Peyer's patch (tissue), 4 donors: ENCODE results near the gene SCYL1.

ENCODE experiments used
- CTCF ChIP-seq, 6 experiments: fragments of 450-650 bp in 4 of 6; fragments of 200-600 bp in 2 of 6; sonication (generic) in 1 of 6; IDR thresholded peaks; one replicate each; pipeline ENCODE4 v1.5.1; 2017 to 2019; ENCODE audit warnings: antibody characterized with exemption in 6 of 6, mild to moderate bottlenecking in 3 of 6, moderate library complexity in 1 of 6
- POLR2A ChIP-seq, 2 donors: fragments of 450-650 bp; IDR thresholded peaks; one replicate each; pipeline ENCODE4 v1.5.1; 2017; ENCODE audit warnings: antibody characterized with exemption in 2 of 2, mild to moderate bottlenecking in 2 of 2, moderate library complexity in 2 of 2

GRCh38 chr11:65502274-65502554 lies 22.7 kb upstream of the SCYL1 start:
- no peak for TF ChIP-seq CTCF (IDR thresholded peaks at IDR 0.05)
- TF ChIP-seq POLR2A (IDR thresholded peaks at IDR 0.05) = no peak
